SU-DHL-6 (cell line): ENCODE data around the gene TNFSF11.

ENCODE experiments used
- EZH2phosphoT487 ChIP-seq: fragments of 200-600 bp; sonication (generic), shearing (Covaris generic); conservative IDR thresholded peaks from 2 replicates; pipeline ENCODE4 v1.6.1; 2018; ENCODE audit warnings: mild to moderate bottlenecking, antibody characterized with exemption, low read length, moderate library complexity, mixed read lengths
- TF ChIP-seq, protein P1 (sequence below): fragments of 200-600 bp; sonication (generic); IDR thresholded peaks from one replicate; pipeline ENCODE4 v1.5.1; 2017; ENCODE audit warnings: antibody characterized with exemption, mild to moderate bottlenecking, low read length, moderate library complexity; ENCODE audit not compliant: insufficient read depth, poor library complexity, severe bottlenecking

DNA sequence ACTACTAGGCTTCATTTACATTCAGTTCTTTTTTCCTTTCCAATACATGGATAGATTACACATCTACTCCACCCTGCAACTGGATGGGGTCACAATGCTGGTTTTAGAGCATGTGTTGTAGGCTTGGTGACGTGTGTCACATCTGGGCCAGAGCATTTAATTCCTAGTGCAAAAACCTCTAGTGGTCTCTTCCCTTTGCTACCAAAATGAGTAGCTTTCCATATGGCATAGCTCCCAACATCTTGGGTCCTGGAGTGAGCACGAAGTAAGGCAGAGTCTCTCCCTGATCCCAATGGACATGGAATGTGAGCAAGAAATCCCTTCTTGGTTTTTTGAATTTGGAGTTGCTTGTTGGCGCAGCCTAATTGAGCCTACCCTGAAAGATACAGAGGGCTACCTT, 51.7 kb downstream of the TNFSF11 start:
- TF ChIP-seq, protein P1, sequence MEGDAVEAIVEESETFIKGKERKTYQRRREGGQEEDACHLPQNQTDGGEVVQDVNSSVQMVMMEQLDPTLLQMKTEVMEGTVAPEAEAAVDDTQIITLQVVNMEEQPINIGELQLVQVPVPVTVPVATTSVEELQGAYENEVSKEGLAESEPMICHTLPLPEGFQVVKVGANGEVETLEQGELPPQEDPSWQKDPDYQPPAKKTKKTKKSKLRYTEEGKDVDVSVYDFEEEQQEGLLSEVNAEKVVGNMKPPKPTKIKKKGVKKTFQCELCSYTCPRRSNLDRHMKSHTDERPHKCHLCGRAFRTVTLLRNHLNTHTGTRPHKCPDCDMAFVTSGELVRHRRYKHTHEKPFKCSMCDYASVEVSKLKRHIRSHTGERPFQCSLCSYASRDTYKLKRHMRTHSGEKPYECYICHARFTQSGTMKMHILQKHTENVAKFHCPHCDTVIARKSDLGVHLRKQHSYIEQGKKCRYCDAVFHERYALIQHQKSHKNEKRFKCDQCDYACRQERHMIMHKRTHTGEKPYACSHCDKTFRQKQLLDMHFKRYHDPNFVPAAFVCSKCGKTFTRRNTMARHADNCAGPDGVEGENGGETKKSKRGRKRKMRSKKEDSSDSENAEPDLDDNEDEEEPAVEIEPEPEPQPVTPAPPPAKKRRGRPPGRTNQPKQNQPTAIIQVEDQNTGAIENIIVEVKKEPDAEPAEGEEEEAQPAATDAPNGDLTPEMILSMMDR, result no peak
- TF ChIP-seq EZH2phosphoT487, result no peak
